SK-N-SH (cell line): ENCODE data around the gene TSPAN14.

Experiments
- EP300 ChIP-seq, 2 experiments: IDR thresholded peaks; 2 replicates each; pipeline versions ENCODE4 v1.4.0 to v1.6.1; 2012; ENCODE audit warnings: borderline replicate concordance in 1 of 2, low read depth in 1 of 2, low read length in 1 of 2
- EZH2phosphoT487 ChIP-seq: fragments of 200-600 bp; sonication (generic); IDR thresholded peaks from 2 replicates; pipeline ENCODE4 v1.6.1; 2017; ENCODE audit warnings: low read depth, mixed run types, mild to moderate bottlenecking, antibody characterized with exemption, moderate library complexity, borderline replicate concordance
- MAX ChIP-seq: IDR thresholded peaks from 2 replicates; pipeline ENCODE4 v1.4.0; 2012; ENCODE audit warnings: low read depth
- MXI1 ChIP-seq: IDR thresholded peaks from 2 replicates; pipeline ENCODE4 v1.6.1; 2012; ENCODE audit warnings: mild to moderate bottlenecking, low read depth, low read length, improper control_type of control experiment
- NFIC ChIP-seq: IDR thresholded peaks from 2 replicates; pipeline ENCODE4 v1.4.0; 2012; ENCODE audit warnings: borderline replicate concordance
- POLR2AphosphoS5 ChIP-seq: IDR thresholded peaks from 2 replicates; pipeline ENCODE4 v1.6.1; 2012; ENCODE audit warnings: low read depth, low read length
- SIN3A ChIP-seq: IDR thresholded peaks from 2 replicates; pipeline ENCODE4 v1.6.1; 2012; ENCODE audit warnings: low read depth, mild to moderate bottlenecking, low read length, moderate library complexity, borderline replicate concordance
- SMC3 ChIP-seq: IDR thresholded peaks from 2 replicates; pipeline ENCODE4 v1.6.1; 2012; ENCODE audit warnings: low read depth, low read length, improper control_type of control experiment
- TAF1 ChIP-seq: IDR thresholded peaks from 2 replicates; pipeline ENCODE4 v1.6.1; 2012; ENCODE audit warnings: low read depth, mild to moderate bottlenecking, low read length, moderate library complexity, borderline replicate concordance
- USF1 ChIP-seq: IDR thresholded peaks from 2 replicates; pipeline ENCODE4 v1.4.0; 2012; ENCODE audit warnings: low read depth, borderline replicate concordance
- YY1 ChIP-seq: IDR thresholded peaks from 2 replicates; pipeline ENCODE4 v1.4.0; 2012; ENCODE audit warnings: low read depth, mild to moderate bottlenecking
- TF ChIP-seq, protein P1 (sequence below): IDR thresholded peaks from 2 replicates; pipeline ENCODE4 v1.4.0; 2012; ENCODE audit warnings: low read depth, borderline replicate concordance
- TF ChIP-seq, protein P2 (sequence below): fragments of 200-600 bp; sonication (generic); IDR thresholded peaks from 2 replicates; pipeline ENCODE4 v1.6.1; 2017; ENCODE audit warnings: antibody characterized with exemption, mild to moderate bottlenecking, moderate library complexity

GRCh38 chr10:80474941-80475340 lies 20.8 kb downstream of the TSPAN14 start:
- no peak for TF ChIP-seq USF1
- TF ChIP-seq, protein P1, sequence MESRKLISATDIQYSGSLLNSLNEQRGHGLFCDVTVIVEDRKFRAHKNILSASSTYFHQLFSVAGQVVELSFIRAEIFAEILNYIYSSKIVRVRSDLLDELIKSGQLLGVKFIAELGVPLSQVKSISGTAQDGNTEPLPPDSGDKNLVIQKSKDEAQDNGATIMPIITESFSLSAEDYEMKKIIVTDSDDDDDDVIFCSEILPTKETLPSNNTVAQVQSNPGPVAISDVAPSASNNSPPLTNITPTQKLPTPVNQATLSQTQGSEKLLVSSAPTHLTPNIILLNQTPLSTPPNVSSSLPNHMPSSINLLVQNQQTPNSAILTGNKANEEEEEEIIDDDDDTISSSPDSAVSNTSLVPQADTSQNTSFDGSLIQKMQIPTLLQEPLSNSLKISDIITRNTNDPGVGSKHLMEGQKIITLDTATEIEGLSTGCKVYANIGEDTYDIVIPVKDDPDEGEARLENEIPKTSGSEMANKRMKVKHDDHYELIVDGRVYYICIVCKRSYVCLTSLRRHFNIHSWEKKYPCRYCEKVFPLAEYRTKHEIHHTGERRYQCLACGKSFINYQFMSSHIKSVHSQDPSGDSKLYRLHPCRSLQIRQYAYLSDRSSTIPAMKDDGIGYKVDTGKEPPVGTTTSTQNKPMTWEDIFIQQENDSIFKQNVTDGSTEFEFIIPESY, result no peak
- TF ChIP-seq, protein P2, sequence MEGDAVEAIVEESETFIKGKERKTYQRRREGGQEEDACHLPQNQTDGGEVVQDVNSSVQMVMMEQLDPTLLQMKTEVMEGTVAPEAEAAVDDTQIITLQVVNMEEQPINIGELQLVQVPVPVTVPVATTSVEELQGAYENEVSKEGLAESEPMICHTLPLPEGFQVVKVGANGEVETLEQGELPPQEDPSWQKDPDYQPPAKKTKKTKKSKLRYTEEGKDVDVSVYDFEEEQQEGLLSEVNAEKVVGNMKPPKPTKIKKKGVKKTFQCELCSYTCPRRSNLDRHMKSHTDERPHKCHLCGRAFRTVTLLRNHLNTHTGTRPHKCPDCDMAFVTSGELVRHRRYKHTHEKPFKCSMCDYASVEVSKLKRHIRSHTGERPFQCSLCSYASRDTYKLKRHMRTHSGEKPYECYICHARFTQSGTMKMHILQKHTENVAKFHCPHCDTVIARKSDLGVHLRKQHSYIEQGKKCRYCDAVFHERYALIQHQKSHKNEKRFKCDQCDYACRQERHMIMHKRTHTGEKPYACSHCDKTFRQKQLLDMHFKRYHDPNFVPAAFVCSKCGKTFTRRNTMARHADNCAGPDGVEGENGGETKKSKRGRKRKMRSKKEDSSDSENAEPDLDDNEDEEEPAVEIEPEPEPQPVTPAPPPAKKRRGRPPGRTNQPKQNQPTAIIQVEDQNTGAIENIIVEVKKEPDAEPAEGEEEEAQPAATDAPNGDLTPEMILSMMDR, result no peak
- no peak for TF ChIP-seq YY1
- TF ChIP-seq POLR2AphosphoS5, result no peak
- TF ChIP-seq SIN3A, result no peak
- TF ChIP-seq EP300 (IDR thresholded peaks at IDR 0.05; ENCODE audit: borderline replicate concordance in 1 of 2, low read depth in 1 of 2, low read length in 1 of 2), result no peak
- no peak for TF ChIP-seq MXI1
- no peak for TF ChIP-seq EZH2phosphoT487
- TF ChIP-seq SMC3, result no peak
- no peak for TF ChIP-seq MAX
- TF ChIP-seq TAF1, result no peak
- TF ChIP-seq NFIC, result no peak
